KMS-11 (cell line): ENCODE data around the gene POLA1.

ENCODE experiments used
- H2AFZ ChIP-seq: fragments of 200-600 bp; sonication (generic); 2 replicates; pipeline ENCODE4 v1.6.1; 2016; ENCODE audit warnings: antibody characterized with exemption, mixed run types, low read depth
- H3K27ac ChIP-seq: fragments of 200-600 bp; sonication (generic); 2 replicates; pipeline ENCODE4 v1.6.1; 2016; ENCODE audit warnings: mild to moderate bottlenecking, mixed run types
- H3K27me3 ChIP-seq: fragments of 200-600 bp; sonication (generic); 2 replicates; pipeline ENCODE4 v1.6.1; 2017; ENCODE audit warnings: mild to moderate bottlenecking, low read depth, mixed run types, moderate library complexity; ENCODE audit not compliant: insufficient read depth
- H3K36me3 ChIP-seq: fragments of 200-600 bp; sonication (generic); 2 replicates; pipeline ENCODE4 v1.6.1; 2017; ENCODE audit warnings: mild to moderate bottlenecking, mixed run types; ENCODE audit not compliant: insufficient read depth
- H3K4me1 ChIP-seq: fragments of 200-600 bp; sonication (generic); 2 replicates; pipeline ENCODE4 v1.6.1; 2016; ENCODE audit warnings: mild to moderate bottlenecking, low read depth, mixed run types; ENCODE audit not compliant: poor library complexity, severe bottlenecking
- H3K4me2 ChIP-seq: fragments of 200-600 bp; sonication (generic); 2 replicates; pipeline ENCODE4 v1.7.0; 2016; ENCODE audit warnings: mild to moderate bottlenecking, mixed run types
- H3K4me3 ChIP-seq: fragments of 200-600 bp; sonication (generic); IDR thresholded peaks from 2 replicates; pipeline ENCODE4 v1.6.1; 2017; ENCODE audit warnings: low read depth, low read length, mixed read lengths; ENCODE audit not compliant: insufficient read depth
- H3K79me2 ChIP-seq: fragments of 200-600 bp; sonication (generic); 2 replicates; pipeline ENCODE4 v1.6.1; 2016; ENCODE audit warnings: low read depth, mixed run types; ENCODE audit not compliant: insufficient read depth
- H3K9ac ChIP-seq: fragments of 200-600 bp; sonication (generic); 2 replicates; pipeline ENCODE4 v1.6.1; 2016; ENCODE audit warnings: mild to moderate bottlenecking, mixed run types
- H4K20me1 ChIP-seq: fragments of 200-600 bp; sonication (generic); 2 replicates; pipeline ENCODE4 v1.6.1; 2016; ENCODE audit warnings: mild to moderate bottlenecking, mixed run types; ENCODE audit not compliant: insufficient read depth
- CTCF ChIP-seq: fragments of 200-600 bp; sonication (generic); conservative IDR thresholded peaks from 2 replicates; pipeline ENCODE4 v1.6.1; 2017; ENCODE audit warnings: low read depth, mild to moderate bottlenecking, antibody characterized with exemption, low read length, moderate library complexity, mixed read lengths

POLA1 gene

GRCh38 chrX:24777660-24778059 lies 83.9 kb downstream of the POLA1 start:
- no peak overlapping the region for H3K4me3 ChIP-seq
- no peaks in the 10 kb centered on the region for H3K27me3 ChIP-seq
- H2AFZ ChIP-seq, result no peak overlapping the region
- H3K79me2 ChIP-seq, result no peaks in the 10 kb centered on the region
- no peaks in the 10 kb centered on the region for H3K36me3 ChIP-seq
- no peaks in the 10 kb centered on the region for H4K20me1 ChIP-seq
- TF ChIP-seq CTCF, result no peak
- H3K9ac ChIP-seq, result no peak overlapping the region
- H3K27ac ChIP-seq, result no peak overlapping the region
- peak overlapping the region; percentile 48 for H3K4me2 ChIP-seq
- H3K4me1 ChIP-seq, result peaks cover 33% of the 10 kb centered on the region

DNA sequence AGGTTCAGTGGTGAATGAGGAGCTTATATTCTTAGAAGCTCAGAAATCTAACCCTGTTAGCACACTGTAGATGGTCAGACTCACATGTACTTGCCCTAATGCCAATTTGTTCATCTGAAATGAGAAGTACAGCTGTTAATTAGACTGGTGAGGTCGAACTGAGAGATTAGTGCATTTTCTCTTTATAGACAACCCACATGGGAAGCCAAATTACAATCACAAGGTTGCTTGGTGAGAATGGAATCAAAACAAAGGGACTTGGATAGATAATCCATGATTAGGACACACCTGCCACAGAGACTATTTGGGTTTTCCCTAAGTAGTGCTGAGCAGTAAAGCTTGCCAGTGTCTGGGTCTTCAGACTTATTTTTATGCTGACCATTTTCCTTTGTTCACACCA lies 88.3 kb downstream of the POLA1 start:
- H3K4me1 ChIP-seq, result peaks cover 15% of the 10 kb centered on the region
- H2AFZ ChIP-seq, result no peak overlapping the region
- H3K79me2 ChIP-seq, result no peaks in the 10 kb centered on the region
- H3K9ac ChIP-seq, result no peak overlapping the region
- no peak for TF ChIP-seq CTCF
- H3K27ac ChIP-seq, result no peak overlapping the region
- no peak overlapping the region for H3K4me2 ChIP-seq
- no peaks in the 10 kb centered on the region for H3K27me3 ChIP-seq
- no peaks in the 10 kb centered on the region for H3K36me3 ChIP-seq
- H4K20me1 ChIP-seq, result no peaks in the 10 kb centered on the region
- H3K4me3 ChIP-seq, result no peak overlapping the region

- no peaks in the 10 kb centered on the region for H3K27me3 ChIP-seq
- H2AFZ ChIP-seq, result no peak overlapping the region
- no peaks in the 10 kb centered on the region for H3K36me3 ChIP-seq
- H3K79me2 ChIP-seq, result no peaks in the 10 kb centered on the region
- no peak for TF ChIP-seq CTCF
- no peak overlapping the region for H3K9ac ChIP-seq
- H4K20me1 ChIP-seq, result no peaks in the 10 kb centered on the region
- no peak overlapping the region for H3K27ac ChIP-seq
- no peak overlapping the region for H3K4me3 ChIP-seq
- H3K4me1 ChIP-seq, result peaks cover 13% of the 10 kb centered on the region
- no peak overlapping the region for H3K4me2 ChIP-seq
These were observed 95.3 kb downstream of the POLA1 start for GRCh38 chrX:24789047-24789446.

DNA sequence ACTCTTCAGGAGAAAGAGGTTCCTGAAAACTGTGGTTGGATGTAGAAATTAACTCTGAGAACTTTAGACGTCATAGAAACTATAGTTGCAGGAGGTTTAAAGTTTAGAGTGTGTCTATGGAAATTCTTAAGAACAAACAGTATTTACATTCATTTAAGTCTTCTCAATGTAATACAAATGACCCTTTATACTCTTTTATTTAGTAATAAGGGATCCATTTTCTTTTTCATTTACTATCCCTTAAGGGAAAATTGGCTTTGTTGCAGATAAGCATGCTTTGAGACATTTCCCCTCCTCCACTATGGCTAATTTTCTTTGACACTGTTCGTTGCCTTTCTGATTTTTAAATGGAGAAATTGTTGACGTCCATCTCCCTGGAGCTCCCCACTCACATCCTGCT lies 96.4 kb downstream of the POLA1 start:
- Histone ChIP-seq H3K4me1 (peaks cover 13% of the 10 kb centered on the region), H2AFZ (no peak overlapping the region), H3K27ac (no peak overlapping the region), H3K4me3 (no peak overlapping the region), H3K9ac (no peak overlapping the region), H4K20me1 (no peaks in the 10 kb centered on the region), H3K79me2 (no peaks in the 10 kb centered on the region), H3K4me2 (no peak overlapping the region), H3K36me3 (no peaks in the 10 kb centered on the region), H3K27me3 (no peaks in the 10 kb centered on the region)
- TF ChIP-seq CTCF, result no peak
